HG02798 (cell line): ENCODE data around the gene FBN3.

Experiments
- ATAC-seq: cut with Tn5 transposase; IDR thresholded peaks from one replicate; pipeline ENCODE4 v1.9.1; 2021; ENCODE audit warnings: mild to moderate bottlenecking; ENCODE audit not compliant: unreplicated experiment, poor library complexity

FBN3 gene

GRCh38 chr19:8095354-8095886, 54.0 kb downstream of the FBN3 start:
- ATAC-seq: no peak

- ATAC-seq: no peak
Measured at GRCh38 chr19:8094336-8094735, 55.1 kb downstream of the FBN3 start.

GRCh38 chr19:8093740-8094139, 55.7 kb downstream of the FBN3 start:
- no peak for ATAC-seq

- ATAC-seq: no peak
Measured at GRCh38 chr19:8090950-8091349, 58.4 kb downstream of the FBN3 start.

- no peak for ATAC-seq
Measured at GRCh38 chr19:8089664-8090601, 59.5 kb downstream of the FBN3 start.

GRCh38 chr19:8088752-8089663, 60.4 kb downstream of the FBN3 start:
- ATAC-seq: no peak

GRCh38 chr19:8087876-8088275, 61.5 kb downstream of the FBN3 start:
- no peak for ATAC-seq

- no peak for ATAC-seq
Measured at GRCh38 chr19:8086849-8087248, 62.5 kb downstream of the FBN3 start.

GRCh38 chr19:8085598-8086408, 63.6 kb downstream of the FBN3 start:
- ATAC-seq: no peak

GRCh38 chr19:8084152-8084551, 65.2 kb downstream of the FBN3 start:
- no peak for ATAC-seq

- ATAC-seq: no peak
Measured at GRCh38 chr19:8083141-8083540, 66.3 kb downstream of the FBN3 start.

- ATAC-seq: no peak
Measured at GRCh38 chr19:8081569-8082550, 67.5 kb downstream of the FBN3 start.

- ATAC-seq: no peak
Measured at GRCh38 chr19:8080832-8081231, 68.6 kb downstream of the FBN3 start.

- ATAC-seq: no peak
Measured at GRCh38 chr19:8079988-8080387, 69.4 kb downstream of the FBN3 start.

GRCh38 chr19:8075158-8076074, 74.0 kb downstream of the FBN3 start:
- ATAC-seq: no peak

GRCh38 chr19:8074501-8074900, 74.9 kb downstream of the FBN3 start:
- no peak for ATAC-seq

- ATAC-seq: no peak
Measured at GRCh38 chr19:8071912-8072311, 77.5 kb downstream of the FBN3 start.
